Measurements from ENCODE around the gene TMEM88. TPM values are rescaled to one million over a fixed set of nuclear protein-coding genes. Genes with fewer than 3 reads are reported as not detected.

TMEM88 gene
- total and polyA plus RNA-seq, 2 of the 13 experiments (the other 11 are each of a cell fraction or from before 2014, with no cell fraction given) = 0.31 to 0.66 TPM

- TF ChIP-seq ZNF646 (CRISPR knock-in tag; IDR thresholded peaks at IDR 0.05) (no peak), KDM2A (CRISPR knock-in tag; IDR thresholded peaks at IDR 0.05; ENCODE audit: borderline replicate concordance, low read depth) (peak; percentile 76; the same call in 1 of the 2 replicates), ZNF788 (CRISPR knock-in tag; IDR thresholded peaks at IDR 0.05; ENCODE audit: borderline replicate concordance) (no peak; the same call in 1 of the 2 replicates), ZMYM4 (CRISPR knock-in tag; IDR thresholded peaks at IDR 0.05) (peak; percentile 54; the same call in 1 of the 2 replicates), KAT2B (IDR thresholded peaks at IDR 0.05; ENCODE audit: borderline replicate concordance, low read depth, low read length) (no peak), MXD3 (CRISPR knock-in tag; IDR thresholded peaks at IDR 0.05) (no peak; the same call in none of the 2 replicates), FOSL1 (CRISPR knock-in tag; IDR thresholded peaks at IDR 0.05; ENCODE audit: borderline replicate concordance) (no peak), HOXA3 (CRISPR knock-in tag; IDR thresholded peaks at IDR 0.05) (peak; percentile 80; the same call in 1 of the 2 replicates), ERF (CRISPR knock-in tag; IDR thresholded peaks at IDR 0.05) (peak; percentile 10; the same call in 1 of the 2 replicates), ZNF737 (CRISPR knock-in tag; IDR thresholded peaks at IDR 0.05; ENCODE audit: borderline replicate concordance) (no peak), REXO4 (CRISPR knock-in tag; IDR thresholded peaks at IDR 0.05; ENCODE audit: borderline replicate concordance) (no peak), ZNF343 (CRISPR knock-in tag; IDR thresholded peaks at IDR 0.05) (no peak), ZMAT5 (CRISPR knock-in tag; IDR thresholded peaks at IDR 0.05; ENCODE audit: borderline replicate concordance, low read depth) (no peak)
- TF ChIP-seq, protein P1, sequence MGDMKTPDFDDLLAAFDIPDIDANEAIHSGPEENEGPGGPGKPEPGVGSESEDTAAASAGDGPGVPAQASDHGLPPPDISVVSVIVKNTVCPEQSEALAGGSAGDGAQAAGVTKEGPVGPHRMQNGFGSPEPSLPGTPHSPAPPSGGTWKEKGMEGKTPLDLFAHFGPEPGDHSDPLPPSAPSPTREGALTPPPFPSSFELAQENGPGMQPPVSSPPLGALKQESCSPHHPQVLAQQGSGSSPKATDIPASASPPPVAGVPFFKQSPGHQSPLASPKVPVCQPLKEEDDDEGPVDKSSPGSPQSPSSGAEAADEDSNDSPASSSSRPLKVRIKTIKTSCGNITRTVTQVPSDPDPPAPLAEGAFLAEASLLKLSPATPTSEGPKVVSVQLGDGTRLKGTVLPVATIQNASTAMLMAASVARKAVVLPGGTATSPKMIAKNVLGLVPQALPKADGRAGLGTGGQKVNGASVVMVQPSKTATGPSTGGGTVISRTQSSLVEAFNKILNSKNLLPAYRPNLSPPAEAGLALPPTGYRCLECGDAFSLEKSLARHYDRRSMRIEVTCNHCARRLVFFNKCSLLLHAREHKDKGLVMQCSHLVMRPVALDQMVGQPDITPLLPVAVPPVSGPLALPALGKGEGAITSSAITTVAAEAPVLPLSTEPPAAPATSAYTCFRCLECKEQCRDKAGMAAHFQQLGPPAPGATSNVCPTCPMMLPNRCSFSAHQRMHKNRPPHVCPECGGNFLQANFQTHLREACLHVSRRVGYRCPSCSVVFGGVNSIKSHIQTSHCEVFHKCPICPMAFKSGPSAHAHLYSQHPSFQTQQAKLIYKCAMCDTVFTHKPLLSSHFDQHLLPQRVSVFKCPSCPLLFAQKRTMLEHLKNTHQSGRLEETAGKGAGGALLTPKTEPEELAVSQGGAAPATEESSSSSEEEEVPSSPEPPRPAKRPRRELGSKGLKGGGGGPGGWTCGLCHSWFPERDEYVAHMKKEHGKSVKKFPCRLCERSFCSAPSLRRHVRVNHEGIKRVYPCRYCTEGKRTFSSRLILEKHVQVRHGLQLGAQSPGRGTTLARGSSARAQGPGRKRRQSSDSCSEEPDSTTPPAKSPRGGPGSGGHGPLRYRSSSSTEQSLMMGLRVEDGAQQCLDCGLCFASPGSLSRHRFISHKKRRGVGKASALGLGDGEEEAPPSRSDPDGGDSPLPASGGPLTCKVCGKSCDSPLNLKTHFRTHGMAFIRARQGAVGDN (CRISPR knock-in tag; IDR thresholded peaks at IDR 0.05) = peak; percentile 52
- TF ChIP-seq, protein P2, sequence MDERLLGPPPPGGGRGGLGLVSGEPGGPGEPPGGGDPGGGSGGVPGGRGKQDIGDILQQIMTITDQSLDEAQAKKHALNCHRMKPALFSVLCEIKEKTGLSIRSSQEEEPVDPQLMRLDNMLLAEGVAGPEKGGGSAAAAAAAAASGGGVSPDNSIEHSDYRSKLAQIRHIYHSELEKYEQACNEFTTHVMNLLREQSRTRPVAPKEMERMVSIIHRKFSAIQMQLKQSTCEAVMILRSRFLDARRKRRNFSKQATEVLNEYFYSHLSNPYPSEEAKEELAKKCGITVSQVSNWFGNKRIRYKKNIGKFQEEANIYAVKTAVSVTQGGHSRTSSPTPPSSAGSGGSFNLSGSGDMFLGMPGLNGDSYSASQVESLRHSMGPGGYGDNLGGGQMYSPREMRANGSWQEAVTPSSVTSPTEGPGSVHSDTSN (CRISPR knock-in tag; IDR thresholded peaks at IDR 0.05) = no peak
Measured at GRCh38 chr17:7834957-7835813, 19.7 kb upstream of the TMEM88 start (continued).

Data from HepG2 (cell line).